Neuronal stem cell (in vitro differentiated cells): Measurements from ENCODE around the gene FXYD6.

Experiments used
- DNase-seq: peaks from one replicate; pipeline ENCODE4 v3.0.0-alpha.2; 2013; ENCODE audit warnings: low spot score
- H2AFZ ChIP-seq: one replicate; pipeline ENCODE4 v1.6.1; 2013; ENCODE audit warnings: mild to moderate bottlenecking, low read length, inconsistent platforms
- H2AK5ac ChIP-seq: 2 replicates; pipeline ENCODE4 v1.6.1; 2013; ENCODE audit warnings: low read depth, mild to moderate bottlenecking, inconsistent platforms, low read length, moderate library complexity, mixed read lengths
- H2BK120ac ChIP-seq: 2 replicates; pipeline ENCODE4 v1.6.1; 2013; ENCODE audit warnings: low read depth, mild to moderate bottlenecking, inconsistent platforms, low read length, moderate library complexity, mixed read lengths
- H2BK12ac ChIP-seq: one replicate; pipeline ENCODE4 v1.6.1; 2013; ENCODE audit warnings: low read length, inconsistent platforms
- H2BK15ac ChIP-seq: 2 replicates; pipeline ENCODE4 v1.6.1; 2013; ENCODE audit warnings: mild to moderate bottlenecking, low read length, inconsistent platforms, mixed read lengths
- H2BK5ac ChIP-seq: one replicate; pipeline ENCODE4 v1.6.1; 2013; ENCODE audit warnings: inconsistent platforms, mild to moderate bottlenecking, low read length, moderate library complexity
- H3K14ac ChIP-seq: one replicate; pipeline ENCODE4 v1.6.1; 2013; ENCODE audit warnings: low read length, inconsistent platforms
- H3K18ac ChIP-seq: 2 replicates; pipeline ENCODE4 v1.6.1; 2013; ENCODE audit warnings: low read length, inconsistent platforms
- H3K23ac ChIP-seq: 2 replicates; pipeline ENCODE4 v1.6.1; 2013; ENCODE audit warnings: low read depth, mild to moderate bottlenecking, mixed read lengths, low read length, inconsistent platforms; ENCODE audit not compliant: poor library complexity
- H3K27ac ChIP-seq: replicated peaks from 3 replicates; pipeline ENCODE4 v1.5.1; 2013; ENCODE audit warnings: low read length, inconsistent platforms
- H3K27me3 ChIP-seq, 3 experiments: 2 replicates each; pipeline ENCODE4 v1.6.1; 2013; ENCODE audit warnings: low read length in 3 of 3, mild to moderate bottlenecking in 2 of 3, inconsistent platforms in 1 of 3, low read depth in 1 of 3, mixed read lengths in 1 of 3, moderate library complexity in 1 of 3; ENCODE audit not compliant: control insufficient read depth in 3 of 3, insufficient read depth in 3 of 3
- H3K36me3 ChIP-seq, 2 donors: replicated peaks in 1 of 2; 2 replicates each; pipeline ENCODE4 v1.6.1; 2013; ENCODE audit warnings: low read length in 2 of 2; ENCODE audit not compliant: control insufficient read depth in 2 of 2, insufficient read depth in 2 of 2
- H3K4ac ChIP-seq: 2 replicates; pipeline ENCODE4 v1.6.1; 2013; ENCODE audit warnings: inconsistent platforms, mild to moderate bottlenecking, low read length, moderate library complexity
- H3K4me1 ChIP-seq, 2 donors: 1 replicate in 1 of 2; 2 replicates in 1 of 2; pipeline ENCODE4 v1.6.1; 2013; ENCODE audit warnings: low read length in 2 of 2, low read depth in 1 of 2; ENCODE audit not compliant: control insufficient read depth in 2 of 2, insufficient read depth in 1 of 2
- H3K4me2 ChIP-seq: one replicate; pipeline ENCODE4 v1.6.1; 2013; ENCODE audit warnings: mild to moderate bottlenecking, low read length, inconsistent platforms; ENCODE audit not compliant: insufficient read depth, poor library complexity, severe bottlenecking
- H3K4me3 ChIP-seq, 2 donors: 2 replicates each; pipeline ENCODE4 v1.5.1; 2013; ENCODE audit warnings: low read length in 2 of 2, mild to moderate bottlenecking in 2 of 2, inconsistent platforms in 1 of 2, moderate library complexity in 1 of 2
- H3K79me1 ChIP-seq: one replicate; pipeline ENCODE4 v1.6.1; 2013; ENCODE audit warnings: low read depth, mild to moderate bottlenecking, inconsistent platforms, low read length, moderate library complexity
- H3K9ac ChIP-seq: one replicate; pipeline ENCODE4 v1.6.1; 2013; ENCODE audit warnings: mild to moderate bottlenecking, low read depth, low read length, inconsistent platforms; ENCODE audit not compliant: poor library complexity
- H3K9me3 ChIP-seq, 2 donors: replicated peaks in 1 of 2; 2 replicates each; pipeline versions ENCODE3 to v1.6.1; 2013; ENCODE audit warnings: low read length in 2 of 2, mild to moderate bottlenecking in 2 of 2, inconsistent platforms in 1 of 2, low read depth in 1 of 2, mixed read lengths in 1 of 2, moderate library complexity in 1 of 2; ENCODE audit not compliant: control insufficient read depth in 2 of 2, insufficient read depth in 1 of 2
- H4K8ac ChIP-seq: one replicate; pipeline ENCODE4 v1.6.1; 2013; ENCODE audit warnings: low read depth, mild to moderate bottlenecking, inconsistent platforms, low read length, moderate library complexity
- H4K91ac ChIP-seq: one replicate; pipeline ENCODE4 v1.6.1; 2013; ENCODE audit warnings: low read length, low read depth, mild to moderate bottlenecking, inconsistent platforms; ENCODE audit not compliant: poor library complexity
- WGBS, 2 donors: extraction: QIAGEN DNeasy Blood & Tissue Kit; methylation state at CpG; one replicate each; pipeline ENCODE4 v1.1.7; 2013; ENCODE audit warnings: missing lambda C conversion rate in 2 of 2, mixed read lengths in 1 of 2; ENCODE audit not compliant: insufficient read length in 2 of 2, insufficient replicate concordance in 1 of 2; ENCODE audit errors: extremely low coverage in 2 of 2; 5-methylcytosine and 5-hydroxymethylcytosine counted together

FXYD6 gene

DNA sequence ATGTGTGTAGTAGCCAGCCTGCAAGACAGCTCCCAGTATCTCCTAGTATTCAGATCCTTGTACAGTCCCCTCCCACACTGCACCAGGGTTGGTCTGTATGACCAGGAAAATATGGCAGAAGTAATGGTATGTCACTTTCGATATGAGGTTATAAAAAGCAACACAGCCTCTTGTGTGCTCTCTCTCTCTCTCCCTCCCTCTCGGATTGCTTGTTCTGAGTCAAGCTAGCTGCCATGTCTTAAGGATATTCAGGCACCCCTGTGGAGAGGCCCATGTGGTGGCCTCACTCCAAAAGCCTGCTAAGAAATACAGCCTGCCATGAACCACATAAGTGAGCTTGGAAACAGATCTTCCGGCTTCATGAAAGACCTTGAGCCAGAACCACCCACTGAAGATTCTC, 25.4 kb downstream of the FXYD6 start:
- Histone ChIP-seq H2BK12ac (no peak overlapping the region), H2BK5ac (no peak overlapping the region), H3K36me3 (peaks cover 0 to 7% of the 10 kb centered on the region in 2 donors), H4K8ac (no peak overlapping the region), H3K23ac (no peak overlapping the region), H3K4ac (no peak overlapping the region), H3K9me3 (peaks cover 11 to 27% of the 10 kb centered on the region in 2 donors), H4K91ac (no peak overlapping the region), H3K4me3 (no peak overlapping the region), H2BK15ac (no peak overlapping the region), H3K18ac (no peak overlapping the region), H3K79me1 (peaks cover 8% of the 10 kb centered on the region), H2BK120ac (no peak overlapping the region), H3K14ac (no peak overlapping the region), H3K4me2 (no peak overlapping the region), H3K9ac (no peak overlapping the region), H3K27ac (no peak overlapping the region), H3K4me1 (peaks cover 0 to 1% of the 10 kb centered on the region in 2 donors), H3K27me3 (no peaks in the 10 kb centered on the region), H2AK5ac (no peak overlapping the region), H2AFZ (no peak overlapping the region)
- no peak for DNase-seq
- WGBS, 2 donors, result no CpG with 5 or more reads among the region's 3 CpGs

DNA sequence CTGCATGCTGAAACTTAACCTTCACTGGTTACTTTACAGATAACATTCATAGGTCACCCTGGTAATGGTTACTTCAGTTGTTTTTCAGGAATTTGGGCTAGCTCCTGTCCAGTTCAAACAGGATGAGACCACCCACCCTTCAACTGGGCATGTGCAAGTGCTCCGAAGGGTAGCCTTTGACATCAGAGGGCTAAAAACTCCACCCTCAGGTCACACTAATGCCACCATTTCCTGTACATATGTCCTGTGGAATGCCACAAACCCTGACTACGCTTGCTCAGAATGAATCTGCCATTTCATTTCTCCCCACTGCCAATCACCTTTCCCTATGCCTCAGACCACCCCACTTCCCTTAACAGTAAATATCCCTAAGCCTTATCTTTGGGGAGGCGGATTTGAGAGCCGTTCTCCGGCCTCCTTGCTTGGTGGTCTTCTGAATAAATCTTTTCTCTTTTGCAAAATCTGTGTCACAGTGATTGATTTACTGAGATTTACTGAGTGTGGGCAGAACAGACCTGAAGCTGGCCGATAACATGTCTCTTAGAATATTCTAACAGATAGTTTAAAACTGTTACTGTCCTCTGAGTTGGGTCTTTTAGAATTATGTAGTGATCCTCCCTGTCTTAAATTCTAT, 26.6 kb downstream of the FXYD6 start:
- no peak overlapping the region for H4K8ac ChIP-seq
- H3K27ac ChIP-seq, result no peak overlapping the region
- H3K4me2 ChIP-seq, result no peak overlapping the region
- H3K9ac ChIP-seq, result no peak overlapping the region
- no peak overlapping the region for H2AK5ac ChIP-seq
- H3K18ac ChIP-seq, result no peak overlapping the region
- H3K14ac ChIP-seq, result no peak overlapping the region
- H3K4me3 ChIP-seq, result no peak overlapping the region
- no peak overlapping the region for H4K91ac ChIP-seq
- H3K23ac ChIP-seq, result no peak overlapping the region
- H3K36me3 ChIP-seq, result peaks cover 0 to 7% of the 10 kb centered on the region in 2 donors
- H3K27me3 ChIP-seq, result no peaks in the 10 kb centered on the region
- DNase-seq, result no peak
- no peak overlapping the region for H2BK5ac ChIP-seq
- H3K4me1 ChIP-seq, result peaks cover 0 to 1% of the 10 kb centered on the region in 2 donors
- WGBS, 2 donors, result no CpG with 5 or more reads among the region's 6 CpGs
- H3K9me3 ChIP-seq, result peaks cover 11 to 27% of the 10 kb centered on the region in 2 donors
- H2AFZ ChIP-seq, result no peak overlapping the region
- H2BK15ac ChIP-seq, result no peak overlapping the region
- peaks cover 4% of the 10 kb centered on the region for H3K79me1 ChIP-seq
- H2BK120ac ChIP-seq, result no peak overlapping the region
- H2BK12ac ChIP-seq, result no peak overlapping the region
- H3K4ac ChIP-seq, result no peak overlapping the region

DNA sequence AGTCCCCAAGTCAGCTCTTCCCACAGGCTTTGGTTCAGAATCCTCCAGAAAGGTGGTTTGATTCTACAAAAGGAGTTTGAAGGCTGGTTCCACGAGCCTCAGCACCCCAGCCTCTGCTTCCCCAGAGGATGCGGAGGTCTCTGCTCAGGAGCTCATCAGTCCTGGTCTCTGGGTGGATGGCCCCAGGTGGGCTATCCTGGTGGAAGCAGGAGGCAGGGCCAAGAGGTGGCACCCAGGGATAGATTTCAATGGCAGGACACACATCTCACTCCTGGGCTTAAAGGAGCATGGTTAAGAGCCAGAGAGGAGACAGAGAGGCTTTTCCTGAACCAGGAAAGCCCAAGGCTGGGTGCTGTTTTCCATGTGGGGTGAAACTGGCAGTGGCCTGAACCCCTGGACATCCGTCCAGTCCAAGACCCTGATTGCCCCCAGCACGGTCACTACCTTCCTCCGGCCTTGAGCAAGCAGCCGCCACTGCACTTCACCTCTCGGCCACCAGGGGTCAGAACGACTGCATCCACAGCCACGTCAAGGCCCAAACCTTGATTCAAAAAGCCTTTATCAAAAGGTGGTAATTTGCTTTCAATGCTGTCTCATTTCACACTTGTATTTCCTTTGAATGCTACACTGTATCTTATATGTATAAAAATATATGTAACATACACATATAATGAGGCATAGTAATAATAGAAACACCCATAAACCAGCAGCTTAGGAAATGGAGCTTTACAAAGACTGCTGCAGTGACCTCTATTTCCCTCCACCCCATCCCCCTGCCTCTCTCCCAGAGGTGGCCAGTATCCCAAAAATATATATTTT, 32.6 kb downstream of the FXYD6 start:
- Histone ChIP-seq H3K18ac (no peak overlapping the region), H3K79me1 (no peaks in the 10 kb centered on the region), H3K9me3 (no peaks in the 10 kb centered on the region), H3K4me3 (no peak overlapping the region), H3K14ac (no peak overlapping the region), H3K4me1 (peaks cover 0 to 6% of the 10 kb centered on the region in 2 donors), H2BK15ac (no peak overlapping the region), H2BK120ac (no peak overlapping the region), H3K27ac (no peak overlapping the region), H3K23ac (no peak overlapping the region), H2AK5ac (no peak overlapping the region), H3K4me2 (no peak overlapping the region), H3K27me3 (no peaks in the 10 kb centered on the region), H2BK12ac (no peak overlapping the region), H3K36me3 (peaks cover 11 to 26% of the 10 kb centered on the region in 2 donors), H2BK5ac (no peak overlapping the region), H4K91ac (no peak overlapping the region), H3K4ac (no peak overlapping the region), H2AFZ (no peak overlapping the region), H4K8ac (no peak overlapping the region), H3K9ac (no peak overlapping the region)
- WGBS, 2 donors, result no CpG with 5 or more reads among the region's 9 CpGs
- DNase-seq, result peak; percentile 62
